ENCODE measurements around the gene LSS.

Gene LSS

DNA sequence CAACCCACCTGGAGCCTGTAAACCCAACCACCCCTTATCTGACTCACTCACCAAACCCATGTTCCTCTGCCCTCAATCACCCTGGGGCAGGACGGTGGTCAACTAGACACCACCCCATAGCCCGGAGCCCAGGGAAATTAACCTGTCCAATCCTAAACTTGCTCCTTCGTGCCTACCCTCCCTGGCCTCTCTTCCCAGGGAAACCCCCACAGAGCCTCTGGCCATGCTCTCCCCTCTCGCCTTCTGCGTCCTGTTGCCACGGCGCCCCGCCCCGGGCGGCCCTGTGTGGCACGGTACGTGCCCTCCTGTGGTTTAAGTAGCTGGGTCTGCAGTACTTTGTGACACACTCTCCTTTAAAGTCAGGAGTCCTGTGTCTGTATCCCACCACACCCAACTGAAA is 69.2 kb downstream of the LSS start:
- TF ChIP-seq, protein P1, sequence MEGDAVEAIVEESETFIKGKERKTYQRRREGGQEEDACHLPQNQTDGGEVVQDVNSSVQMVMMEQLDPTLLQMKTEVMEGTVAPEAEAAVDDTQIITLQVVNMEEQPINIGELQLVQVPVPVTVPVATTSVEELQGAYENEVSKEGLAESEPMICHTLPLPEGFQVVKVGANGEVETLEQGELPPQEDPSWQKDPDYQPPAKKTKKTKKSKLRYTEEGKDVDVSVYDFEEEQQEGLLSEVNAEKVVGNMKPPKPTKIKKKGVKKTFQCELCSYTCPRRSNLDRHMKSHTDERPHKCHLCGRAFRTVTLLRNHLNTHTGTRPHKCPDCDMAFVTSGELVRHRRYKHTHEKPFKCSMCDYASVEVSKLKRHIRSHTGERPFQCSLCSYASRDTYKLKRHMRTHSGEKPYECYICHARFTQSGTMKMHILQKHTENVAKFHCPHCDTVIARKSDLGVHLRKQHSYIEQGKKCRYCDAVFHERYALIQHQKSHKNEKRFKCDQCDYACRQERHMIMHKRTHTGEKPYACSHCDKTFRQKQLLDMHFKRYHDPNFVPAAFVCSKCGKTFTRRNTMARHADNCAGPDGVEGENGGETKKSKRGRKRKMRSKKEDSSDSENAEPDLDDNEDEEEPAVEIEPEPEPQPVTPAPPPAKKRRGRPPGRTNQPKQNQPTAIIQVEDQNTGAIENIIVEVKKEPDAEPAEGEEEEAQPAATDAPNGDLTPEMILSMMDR (IDR thresholded peaks at IDR 0.05; ENCODE audit: control insufficient read depth, insufficient read depth, low read depth, low read length, missing control alignments): no peak
- no peak for DNase-seq (ENCODE audit: low read depth)
- no peak overlapping the region for H3K4me3 ChIP-seq (ENCODE audit: control insufficient read depth, low read depth, low read length)

DNA sequence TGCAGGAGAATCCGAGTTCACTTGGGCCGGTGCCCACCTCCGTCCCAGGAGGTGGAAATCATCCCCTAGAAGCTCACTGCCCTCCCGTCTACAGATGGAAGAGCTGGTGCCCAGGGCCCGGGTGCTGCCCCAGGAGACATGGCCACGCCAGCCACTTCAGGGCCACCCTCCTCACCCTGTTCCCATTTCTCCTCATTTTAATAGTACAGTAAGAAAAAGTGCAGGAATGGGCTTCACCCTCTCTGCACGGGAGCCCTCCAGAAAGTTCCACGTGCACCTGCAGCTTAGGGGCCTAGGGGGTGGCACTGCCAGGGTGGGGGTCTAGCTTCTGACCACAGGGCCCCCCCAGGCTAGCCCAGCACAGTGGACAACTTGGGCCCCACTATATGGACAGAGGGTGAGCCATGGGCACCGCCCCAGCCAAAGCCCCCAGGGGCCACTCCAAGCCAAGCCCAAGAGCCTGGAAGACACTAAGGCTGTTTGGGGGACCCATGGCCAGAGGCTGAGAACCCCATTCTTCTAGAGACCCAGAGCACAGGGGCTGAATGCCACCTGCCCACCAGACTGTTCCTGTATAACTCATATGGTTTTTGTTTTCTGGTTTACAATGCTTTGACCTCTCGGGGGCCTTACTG is 69.8 kb downstream of the LSS start:
- no peak for DNase-seq (ENCODE audit: low read depth)
- TF ChIP-seq, protein P1 (IDR thresholded peaks at IDR 0.05; ENCODE audit: control insufficient read depth, insufficient read depth, low read depth, low read length, missing control alignments): no peak
- no peak overlapping the region for H3K4me3 ChIP-seq (ENCODE audit: control insufficient read depth, low read depth, low read length)

DNA sequence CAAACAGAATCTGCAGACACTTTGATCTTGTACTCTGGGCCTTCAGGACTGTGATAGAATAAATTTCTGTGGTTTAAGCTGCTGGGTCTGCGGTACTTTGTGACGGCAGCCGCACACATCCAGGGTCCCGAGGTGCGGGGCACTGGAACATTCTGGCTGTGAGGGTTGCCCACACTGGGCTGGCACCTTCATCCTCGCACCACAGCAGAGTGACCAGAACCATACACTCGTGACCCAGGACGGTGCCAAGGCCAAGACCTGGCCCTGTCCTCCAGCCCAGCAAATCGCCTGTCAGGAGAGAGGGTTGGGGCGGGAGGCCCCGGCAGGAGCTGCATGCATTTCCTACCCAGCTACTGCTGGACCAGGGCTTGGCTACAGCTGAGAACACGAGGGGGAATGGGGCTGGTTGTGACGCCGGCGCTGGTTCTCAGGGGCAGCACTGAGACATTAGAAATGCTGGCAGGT is 70.6 kb downstream of the LSS start:
- DNase-seq (ENCODE audit: low read depth): no peak
- no peak overlapping the region for H3K4me3 ChIP-seq (ENCODE audit: control insufficient read depth, low read depth, low read length)
- TF ChIP-seq, protein P1 (IDR thresholded peaks at IDR 0.05; ENCODE audit: control insufficient read depth, insufficient read depth, low read depth, low read length, missing control alignments): no peak

DNA sequence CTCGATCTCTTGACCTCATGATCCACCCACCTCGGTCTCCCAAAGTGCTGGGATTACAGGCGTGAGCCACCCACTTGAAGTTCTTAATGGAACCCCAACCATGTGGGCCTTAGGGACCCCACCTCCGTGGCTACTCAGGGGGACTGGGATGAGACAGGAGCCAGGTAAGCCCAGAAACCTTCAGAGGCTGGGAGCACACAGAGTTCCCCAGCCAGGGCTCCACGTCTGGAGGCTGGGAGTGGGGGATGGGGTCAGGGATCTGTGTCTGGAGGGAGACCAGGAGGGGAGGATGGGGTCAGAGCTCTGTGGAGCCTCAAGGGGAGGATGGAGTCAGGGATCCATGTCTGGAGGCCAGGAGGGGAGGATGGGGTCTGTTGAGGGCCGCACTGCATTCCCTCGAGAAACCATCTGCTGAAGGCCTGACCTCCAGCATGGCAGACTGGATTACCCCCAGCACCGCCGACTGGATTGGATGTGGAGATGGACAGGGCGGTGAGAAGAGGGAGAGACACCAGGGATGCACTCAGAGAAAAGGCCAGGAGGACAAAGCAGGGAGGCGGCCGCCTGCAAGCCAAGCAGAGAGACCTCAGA is 71.1 kb downstream of the LSS start:
- H3K4me3 ChIP-seq (ENCODE audit: control insufficient read depth, low read depth, low read length): no peak overlapping the region
- TF ChIP-seq, protein P1 (IDR thresholded peaks at IDR 0.05; ENCODE audit: control insufficient read depth, insufficient read depth, low read depth, low read length, missing control alignments): no peak
- no peak for DNase-seq (ENCODE audit: low read depth)

DNA sequence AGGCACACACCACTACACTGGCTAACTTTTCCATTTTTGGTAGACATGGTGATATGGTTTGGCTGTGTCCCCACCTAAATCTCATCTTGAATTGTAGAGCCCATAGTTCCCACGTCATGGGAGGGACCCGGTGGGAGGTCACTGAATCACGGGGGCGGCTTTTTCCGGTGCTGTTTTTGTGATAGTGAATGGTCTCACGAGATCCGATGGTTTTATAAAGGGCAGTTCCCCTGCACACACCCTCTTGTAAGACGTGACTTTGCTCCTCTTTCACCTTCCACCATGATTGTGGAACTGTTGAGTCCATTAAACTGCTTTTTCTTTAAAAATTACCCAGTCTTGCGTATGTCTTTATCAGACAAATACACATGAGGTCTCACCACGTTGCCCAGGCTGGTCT is 71.9 kb downstream of the LSS start:
- no peak for DNase-seq (ENCODE audit: low read depth)
- TF ChIP-seq, protein P1 (IDR thresholded peaks at IDR 0.05; ENCODE audit: control insufficient read depth, insufficient read depth, low read depth, low read length, missing control alignments): no peak
- no peak overlapping the region for H3K4me3 ChIP-seq (ENCODE audit: control insufficient read depth, low read depth, low read length)

DNA sequence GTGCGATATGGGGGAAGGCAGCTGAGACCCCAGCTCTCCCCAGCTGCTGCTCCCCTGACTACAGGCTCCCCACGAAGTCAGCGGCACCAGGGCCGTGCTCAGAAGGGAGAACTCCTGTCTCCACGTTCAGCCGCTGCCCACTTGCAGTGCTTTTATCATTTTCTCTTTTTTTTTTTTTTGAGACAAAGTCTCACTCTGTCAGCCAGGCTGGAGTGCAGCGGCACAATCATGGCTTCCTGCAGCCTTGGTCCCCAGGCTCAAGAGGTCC is 72.3 kb downstream of the LSS start:
- TF ChIP-seq, protein P1 (IDR thresholded peaks at IDR 0.05; ENCODE audit: control insufficient read depth, insufficient read depth, low read depth, low read length, missing control alignments): no peak
- DNase-seq (ENCODE audit: low read depth): no peak
- no peak overlapping the region for H3K4me3 ChIP-seq (ENCODE audit: control insufficient read depth, low read depth, low read length)

All from AG09309 (cell line).